ENCODE results near the gene SYNM.
"Not testable (repeated sequence)": the region's sequence is repeated elsewhere in the genome, so short reads cannot be mapped to it uniquely, and the experiment has no call there.

Gene SYNM

GRCh38 chr15:99104788-99105513, at the start of gene SYNM:
Gene SYNM, plus strand, starts transcription at chr15:99105080. Its CDS starts 120 bp downstream, at chr15:99105200.
- Histone ChIP-seq H3K9me3 (ENCODE audit: control insufficient read depth, low read length) (no peaks in the 10 kb centered on the region), H3K4me3 (ENCODE audit: low read length) (peak within 1 kb of the TSS; percentile 73), H3K9ac (ENCODE audit: low read length) (peak within 1 kb of the TSS; percentile 43), H3K27me3 (replicated peaks; ENCODE audit: control insufficient read depth, insufficient read depth, low read length) (peaks cover 3% of the 10 kb centered on the region), H3K4me1 (ENCODE audit: control insufficient read depth, insufficient read depth, low read length) (peaks cover 36% of the 10 kb centered on the region), H3K36me3 (ENCODE audit: control insufficient read depth, insufficient read depth, low read length, severe bottlenecking) (no peaks in the 10 kb centered on the region)
- peak; percentile 90 for DNase-seq (ENCODE audit: low read depth)

GRCh38 chr15:99055555-99056134, 49.2 kb upstream of the SYNM start:
- no peak overlapping the region for H3K9ac ChIP-seq (ENCODE audit: low read length)
- peaks cover 5% of the 10 kb centered on the region for H3K4me1 ChIP-seq (ENCODE audit: control insufficient read depth, insufficient read depth, low read length)
- H3K4me3 ChIP-seq (ENCODE audit: low read length) = no peak overlapping the region
- no peaks in the 10 kb centered on the region for H3K36me3 ChIP-seq (ENCODE audit: control insufficient read depth, insufficient read depth, low read length, severe bottlenecking)
- no peak for DNase-seq (ENCODE audit: low read depth)
- H3K27me3 ChIP-seq (replicated peaks; ENCODE audit: control insufficient read depth, insufficient read depth, low read length) = peaks cover 11% of the 10 kb centered on the region
- H3K9me3 ChIP-seq (ENCODE audit: control insufficient read depth, low read length) = no peaks in the 10 kb centered on the region

GRCh38 chr15:99057020-99057419, 47.9 kb upstream of the SYNM start:
- Histone ChIP-seq H3K9ac (ENCODE audit: low read length) (no peak overlapping the region), H3K36me3 (ENCODE audit: control insufficient read depth, insufficient read depth, low read length, severe bottlenecking) (no peaks in the 10 kb centered on the region), H3K4me1 (ENCODE audit: control insufficient read depth, insufficient read depth, low read length) (peaks cover 5% of the 10 kb centered on the region), H3K27me3 (replicated peaks; ENCODE audit: control insufficient read depth, insufficient read depth, low read length) (peaks cover 7% of the 10 kb centered on the region), H3K9me3 (ENCODE audit: control insufficient read depth, low read length) (no peaks in the 10 kb centered on the region), H3K4me3 (ENCODE audit: low read length) (no peak overlapping the region)
- no peak for DNase-seq (ENCODE audit: low read depth)

- H3K9me3 ChIP-seq (ENCODE audit: control insufficient read depth, low read length) = no peaks in the 10 kb centered on the region
- no peak for DNase-seq (ENCODE audit: low read depth)
- H3K36me3 ChIP-seq (ENCODE audit: control insufficient read depth, insufficient read depth, low read length, severe bottlenecking) = no peaks in the 10 kb centered on the region
- H3K9ac ChIP-seq (ENCODE audit: low read length) = no peak overlapping the region
- peaks cover 5% of the 10 kb centered on the region for H3K4me1 ChIP-seq (ENCODE audit: control insufficient read depth, insufficient read depth, low read length)
- no peak overlapping the region for H3K4me3 ChIP-seq (ENCODE audit: low read length)
- H3K27me3 ChIP-seq (replicated peaks; ENCODE audit: control insufficient read depth, insufficient read depth, low read length) = peaks cover 9% of the 10 kb centered on the region
Measured at GRCh38 chr15:99057697-99058420, 47.0 kb upstream of the SYNM start.

GRCh38 chr15:99058421-99058870, 46.4 kb upstream of the SYNM start:
- Histone ChIP-seq H3K4me3 (ENCODE audit: low read length) (peak overlapping the region; percentile 78), H3K27me3 (replicated peaks; ENCODE audit: control insufficient read depth, insufficient read depth, low read length) (peaks cover 9% of the 10 kb centered on the region), H3K9ac (ENCODE audit: low read length) (peak overlapping the region; percentile 63), H3K4me1 (ENCODE audit: control insufficient read depth, insufficient read depth, low read length) (peaks cover 5% of the 10 kb centered on the region), H3K9me3 (ENCODE audit: control insufficient read depth, low read length) (no peaks in the 10 kb centered on the region), H3K36me3 (ENCODE audit: control insufficient read depth, insufficient read depth, low read length, severe bottlenecking) (no peaks in the 10 kb centered on the region)
- no peak for DNase-seq (ENCODE audit: low read depth)

GRCh38 chr15:99059010-99059981, 45.6 kb upstream of the SYNM start:
- H3K27me3 ChIP-seq (replicated peaks; ENCODE audit: control insufficient read depth, insufficient read depth, low read length) = peaks cover 8% of the 10 kb centered on the region
- H3K36me3 ChIP-seq (ENCODE audit: control insufficient read depth, insufficient read depth, low read length, severe bottlenecking) = no peaks in the 10 kb centered on the region
- peaks cover 5% of the 10 kb centered on the region for H3K4me1 ChIP-seq (ENCODE audit: control insufficient read depth, insufficient read depth, low read length)
- peak; percentile 94 for DNase-seq (ENCODE audit: low read depth)
- peak overlapping the region; percentile 75 for H3K4me3 ChIP-seq (ENCODE audit: low read length)
- H3K9me3 ChIP-seq (ENCODE audit: control insufficient read depth, low read length) = no peaks in the 10 kb centered on the region
- H3K9ac ChIP-seq (ENCODE audit: low read length) = peak overlapping the region; percentile 80

GRCh38 chr15:99060186-99060585, 44.7 kb upstream of the SYNM start:
- not testable (repeated sequence) for H3K9me3 ChIP-seq (ENCODE audit: control insufficient read depth, low read length); DNase-seq (ENCODE audit: low read depth); H3K4me3 ChIP-seq (ENCODE audit: low read length); H3K9ac ChIP-seq (ENCODE audit: low read length); H3K4me1 ChIP-seq (ENCODE audit: control insufficient read depth, insufficient read depth, low read length); H3K36me3 ChIP-seq (ENCODE audit: control insufficient read depth, insufficient read depth, low read length, severe bottlenecking)
- peaks cover 11% of the 10 kb centered on the region for H3K27me3 ChIP-seq (replicated peaks; ENCODE audit: control insufficient read depth, insufficient read depth, low read length)

- Histone ChIP-seq H3K27me3 (replicated peaks; ENCODE audit: control insufficient read depth, insufficient read depth, low read length) (peaks cover 16% of the 10 kb centered on the region), H3K4me3 (ENCODE audit: low read length) (no peak overlapping the region), H3K9me3 (ENCODE audit: control insufficient read depth, low read length) (no peaks in the 10 kb centered on the region), H3K36me3 (ENCODE audit: control insufficient read depth, insufficient read depth, low read length, severe bottlenecking) (no peaks in the 10 kb centered on the region), H3K4me1 (ENCODE audit: control insufficient read depth, insufficient read depth, low read length) (peaks cover 5% of the 10 kb centered on the region), H3K9ac (ENCODE audit: low read length) (no peak overlapping the region)
- DNase-seq (ENCODE audit: low read depth) = no peak
Measured at GRCh38 chr15:99062226-99062625, 42.7 kb upstream of the SYNM start.

GRCh38 chr15:99068186-99068585, 36.7 kb upstream of the SYNM start:
- H3K4me3 ChIP-seq (ENCODE audit: low read length) = no peak overlapping the region
- peaks cover 9% of the 10 kb centered on the region for H3K27me3 ChIP-seq (replicated peaks; ENCODE audit: control insufficient read depth, insufficient read depth, low read length)
- peaks cover 3% of the 10 kb centered on the region for H3K4me1 ChIP-seq (ENCODE audit: control insufficient read depth, insufficient read depth, low read length)
- no peak overlapping the region for H3K9ac ChIP-seq (ENCODE audit: low read length)
- no peaks in the 10 kb centered on the region for H3K9me3 ChIP-seq (ENCODE audit: control insufficient read depth, low read length)
- DNase-seq (ENCODE audit: low read depth) = no peak
- no peaks in the 10 kb centered on the region for H3K36me3 ChIP-seq (ENCODE audit: control insufficient read depth, insufficient read depth, low read length, severe bottlenecking)

- Histone ChIP-seq H3K4me3 (ENCODE audit: low read length) (no peak overlapping the region), H3K36me3 (ENCODE audit: control insufficient read depth, insufficient read depth, low read length, severe bottlenecking) (no peaks in the 10 kb centered on the region), H3K9me3 (ENCODE audit: control insufficient read depth, low read length) (no peaks in the 10 kb centered on the region), H3K27me3 (replicated peaks; ENCODE audit: control insufficient read depth, insufficient read depth, low read length) (peaks cover 5% of the 10 kb centered on the region), H3K9ac (ENCODE audit: low read length) (no peak overlapping the region), H3K4me1 (ENCODE audit: control insufficient read depth, insufficient read depth, low read length) (peaks cover 5% of the 10 kb centered on the region)
- DNase-seq (ENCODE audit: low read depth) = no peak
Measured at GRCh38 chr15:99070208-99070607, 34.7 kb upstream of the SYNM start.
